Spleen (tissue), 7 donors: ENCODE data around the gene LRP1B.

ENCODE experiments used
- CTCF ChIP-seq, 11 experiments: fragments of 200-600 bp in 7 of 11; fragments of 450-650 bp in 4 of 11; sonication (generic) in 4 of 11; IDR thresholded peaks in 8 of 11; conservative IDR thresholded peaks in 3 of 11; 1 replicate in 7 of 11; 2 replicates in 4 of 11; pipeline versions ENCODE4 v1.4.0 to v1.8.0; 2016 to 2021; ENCODE audit warnings: antibody characterized with exemption in 11 of 11, inconsistent platforms in 4 of 11, mild to moderate bottlenecking in 1 of 11
- POLR2A ChIP-seq, 3 donors: fragments of 450-650 bp; IDR thresholded peaks; one replicate each; pipeline ENCODE4 v1.5.1; 2017; ENCODE audit warnings: antibody characterized with exemption in 3 of 3, mild to moderate bottlenecking in 1 of 3
- POLR2AphosphoS5 ChIP-seq, 3 donors: sonication (generic); formaldehyde crosslinking; IDR thresholded peaks; one replicate each; pipeline ENCODE4 v1.5.1; 2017; ENCODE audit warnings: antibody characterized with exemption in 3 of 3
- donor health status: DM: no; HTN: no; CAD: no; lungs with moderate emphysema.
- donor health status: DM: no; HTN: no; CAD: no.
- donor health status: DM: no; HTN: no; CAD: no.

DNA sequence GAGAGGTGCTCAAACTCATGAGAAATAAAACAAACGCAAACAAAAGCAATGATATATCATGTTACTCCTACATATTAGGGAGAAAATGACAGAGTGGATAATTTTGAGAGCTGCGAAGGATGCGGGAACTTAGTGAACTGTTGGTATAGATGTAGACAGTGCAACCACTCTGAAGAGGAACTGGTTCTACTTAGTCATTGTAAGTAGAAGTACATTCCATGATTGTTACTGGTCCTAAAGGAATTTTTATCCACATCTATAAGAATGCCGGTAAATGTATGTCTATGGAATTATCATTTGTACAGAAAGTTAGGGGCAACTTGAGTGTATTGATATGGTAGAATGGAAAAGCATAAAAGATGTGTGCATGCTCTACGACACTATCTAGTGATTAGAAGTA lies 1238.4 kb downstream of the LRP1B start:
- TF ChIP-seq CTCF (IDR thresholded peaks at IDR 0.05 in 8 of 11, conservative IDR thresholded peaks at IDR 0.05 in 3 of 11) (no peak), POLR2AphosphoS5 (IDR thresholded peaks at IDR 0.05) (no peak), POLR2A (IDR thresholded peaks at IDR 0.05) (no peak)
